ENCODE measurements around the gene DDX39A.
A peak's percentile ranks its signal among the peaks of the same experiment; 100 is the strongest.
"Not testable (repeated sequence)": the region's sequence is repeated elsewhere in the genome, so short reads cannot be mapped to it uniquely, and the experiment has no call there.

Gene DDX39A

GRCh38 chr19:14366529-14366928 lies 52.6 kb downstream of the DDX39A start:
- no peak for TF ChIP-seq CTCF (IDR thresholded peaks at IDR 0.05; ENCODE audit: control insufficient read depth, extremely low read depth, insufficient read depth)
- no peak overlapping the region for H3K4me3 ChIP-seq (ENCODE audit: low read depth, low read length)

GRCh38 chr19:14364098-14364443 lies 55.1 kb downstream of the DDX39A start:
- not testable (repeated sequence) for DNase-seq (ENCODE audit: low read depth); H3K4me3 ChIP-seq (ENCODE audit: low read depth, low read length)

More at GRCh38 chr19:14366529-14366928, 52.6 kb downstream of the DDX39A start:
- DNase-seq (ENCODE audit: low read depth): peak; percentile 89

GRCh38 chr19:14363183-14364097 lies 55.7 kb downstream of the DDX39A start:
- no peak for TF ChIP-seq CTCF (IDR thresholded peaks at IDR 0.05; ENCODE audit: control insufficient read depth, extremely low read depth, insufficient read depth)
- no peak for DNase-seq (ENCODE audit: low read depth)
- H3K4me3 ChIP-seq (ENCODE audit: low read depth, low read length): 0 out of 2 replicates have a peak overlapping the region, but pooled peaks have one; percentile 23

- TF ChIP-seq CTCF (IDR thresholded peaks at IDR 0.05; ENCODE audit: control insufficient read depth, extremely low read depth, insufficient read depth): no peak
- no peak overlapping the region for H3K4me3 ChIP-seq (ENCODE audit: low read depth, low read length)
- no peak for DNase-seq (ENCODE audit: low read depth)
Observed at GRCh38 chr19:14361824-14362223, 57.3 kb downstream of the DDX39A start.

Data from LNCaP clone FGC (cell line).